Measurements from ENCODE around the gene CBLN4.

CBLN4 gene

GRCh38 chr20:56005389-56005715 is at the start of gene CBLN4:
Gene CBLN4, minus strand, starts transcription at chr20:56005519. Its CDS starts 1,348 bp downstream, at chr20:56004171.
- no peak for DNase-seq (ENCODE audit: low read depth in 1 of 2, low spot score in 1 of 2)

- DNase-seq (ENCODE audit: low read depth in 1 of 2, low spot score in 1 of 2) = no peak
Observed at GRCh38 chr20:56043227-56043626, 37.9 kb upstream of the CBLN4 start.

- DNase-seq (ENCODE audit: low read depth in 1 of 2, low spot score in 1 of 2) = no peak
Observed at GRCh38 chr20:56032251-56032650, 26.9 kb upstream of the CBLN4 start.

GRCh38 chr20:56018716-56019115 is 13.4 kb upstream of the CBLN4 start:
- DNase-seq (ENCODE audit: low read depth in 1 of 2, low spot score in 1 of 2) = no peak

GRCh38 chr20:56018194-56018593 is 12.9 kb upstream of the CBLN4 start:
- no peak for DNase-seq (ENCODE audit: low read depth in 1 of 2, low spot score in 1 of 2)

- DNase-seq (ENCODE audit: low read depth in 1 of 2, low spot score in 1 of 2) = no peak
Observed at GRCh38 chr20:56017560-56017959, 12.2 kb upstream of the CBLN4 start.

GRCh38 chr20:56014998-56015397 is 9.7 kb upstream of the CBLN4 start:
- DNase-seq (ENCODE audit: low read depth in 1 of 2, low spot score in 1 of 2) = no peak

- DNase-seq (ENCODE audit: low read depth in 1 of 2, low spot score in 1 of 2) = no peak
Observed at GRCh38 chr20:56014151-56014550, 8.8 kb upstream of the CBLN4 start.

- no peak for DNase-seq (ENCODE audit: low read depth in 1 of 2, low spot score in 1 of 2)
Observed at GRCh38 chr20:56004611-56005388, 519 bp downstream of the CBLN4 start.

GRCh38 chr20:56004007-56004406 is 1.3 kb downstream of the CBLN4 start:
- no peak for DNase-seq (ENCODE audit: low read depth in 1 of 2, low spot score in 1 of 2)

GRCh38 chr20:56002908-56003800 is 2.2 kb downstream of the CBLN4 start:
- no peak for DNase-seq (ENCODE audit: low read depth in 1 of 2, low spot score in 1 of 2)

GRCh38 chr20:56001890-56002289 is 3.4 kb downstream of the CBLN4 start:
- no peak for DNase-seq (ENCODE audit: low read depth in 1 of 2, low spot score in 1 of 2)

GRCh38 chr20:56001106-56001785 is 4.1 kb downstream of the CBLN4 start:
- no peak for DNase-seq (ENCODE audit: low read depth in 1 of 2, low spot score in 1 of 2)

- DNase-seq (ENCODE audit: low read depth in 1 of 2, low spot score in 1 of 2) = no peak
Observed at GRCh38 chr20:55978550-55978949, 26.8 kb downstream of the CBLN4 start.

GRCh38 chr20:55977690-55978459 is 27.4 kb downstream of the CBLN4 start:
- DNase-seq (ENCODE audit: low read depth in 1 of 2, low spot score in 1 of 2) = no peak

GRCh38 chr20:55974491-55975202 is 30.7 kb downstream of the CBLN4 start:
- no peak for DNase-seq (ENCODE audit: low read depth in 1 of 2, low spot score in 1 of 2)

GRCh38 chr20:55964790-55965189 is 40.5 kb downstream of the CBLN4 start:
- DNase-seq (ENCODE audit: low read depth in 1 of 2, low spot score in 1 of 2) = no peak

- no peak for DNase-seq (ENCODE audit: low read depth in 1 of 2, low spot score in 1 of 2)
Observed at GRCh38 chr20:55961376-55962330, 43.7 kb downstream of the CBLN4 start.

GRCh38 chr20:55953201-55953600 is 52.1 kb downstream of the CBLN4 start:
- DNase-seq (ENCODE audit: low read depth in 1 of 2, low spot score in 1 of 2) = no peak
